PC-9 (cell line): Measurements from ENCODE around the gene TPRG1L.

Experiments used
- CTCF ChIP-seq: fragments of 200-600 bp; sonication (generic); conservative IDR thresholded peaks from 2 replicates; pipeline ENCODE4 v1.6.1; 2017; ENCODE audit warnings: mixed run types, antibody characterized with exemption, mild to moderate bottlenecking, moderate library complexity
- EZH2 ChIP-seq: fragments of 200-600 bp; sonication (generic); IDR thresholded peaks from 2 replicates; pipeline ENCODE4 v1.8.0; 2017; ENCODE audit warnings: antibody characterized with exemption, low read depth

- TF ChIP-seq CTCF: no peak
- TF ChIP-seq EZH2: no peak
Observed at GRCh38 chr1:3634059-3634800, 9.4 kb downstream of the TPRG1L start.
